Ectodermal cell (in vitro differentiated cells): ENCODE data around the gene CAV1.

Experiments
- H3K27ac ChIP-seq: 2 replicates; pipeline ENCODE4 v1.7.0; 2013; ENCODE audit warnings: mild to moderate bottlenecking, low read depth, low read length; ENCODE audit not compliant: insufficient read depth, poor library complexity, severe bottlenecking
- H3K27me3 ChIP-seq: 2 replicates; pipeline ENCODE4 v1.7.0; 2013; ENCODE audit warnings: mild to moderate bottlenecking, low read length; ENCODE audit not compliant: insufficient read depth, control insufficient read depth, poor library complexity, severe bottlenecking
- H3K36me3 ChIP-seq: one replicate; pipeline ENCODE4 v1.7.0; 2013; ENCODE audit warnings: low read length; ENCODE audit not compliant: control insufficient read depth, insufficient read depth
- H3K4me1 ChIP-seq: one replicate; pipeline ENCODE4 v1.7.0; 2013; ENCODE audit warnings: low read length; ENCODE audit not compliant: control insufficient read depth, insufficient read depth
- H3K4me3 ChIP-seq: 2 replicates; pipeline ENCODE4 v1.7.0; 2013; ENCODE audit warnings: low read depth, low read length, control low read depth; ENCODE audit not compliant: insufficient read depth
- H3K9me3 ChIP-seq: 2 replicates; pipeline ENCODE4 v1.7.0; 2013; ENCODE audit warnings: mild to moderate bottlenecking, low read length, moderate library complexity; ENCODE audit not compliant: control insufficient read depth
- WGBS, 2 experiments: methylation state at CpG; one replicate each; pipeline ENCODE4 v1.1.7; 2013; ENCODE audit warnings: missing lambda C conversion rate in 2 of 2; 5-methylcytosine and 5-hydroxymethylcytosine counted together

Gene CAV1

DNA sequence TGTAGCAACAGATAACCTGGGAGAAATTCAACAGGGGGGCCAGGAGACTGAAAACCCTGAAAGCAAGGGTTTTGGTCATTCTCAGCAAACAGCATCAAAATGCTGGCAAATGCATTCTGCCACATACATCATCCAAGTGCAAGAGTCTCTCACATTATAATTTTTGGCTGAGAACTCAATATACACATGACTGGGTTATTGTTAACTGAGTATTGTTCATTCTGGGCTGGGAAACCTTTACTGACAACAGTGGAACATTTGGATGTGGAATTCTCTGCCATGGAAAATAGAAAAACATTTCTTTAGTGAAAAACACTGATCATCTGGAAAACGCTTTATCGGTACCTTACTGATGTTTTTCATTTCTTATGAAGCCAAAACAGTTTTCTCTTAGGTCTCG lies 74.0 kb downstream of the CAV1 start:
- H3K4me1 ChIP-seq = no peaks in the 10 kb centered on the region
- H3K27ac ChIP-seq = no peak overlapping the region
- no peaks in the 10 kb centered on the region for H3K27me3 ChIP-seq
- H3K36me3 ChIP-seq = no peaks in the 10 kb centered on the region
- WGBS, 2 experiments = 98 to 100% methylated on average over 3 of the region's 3 CpGs
- H3K9me3 ChIP-seq = no peaks in the 10 kb centered on the region
- no peak overlapping the region for H3K4me3 ChIP-seq

DNA sequence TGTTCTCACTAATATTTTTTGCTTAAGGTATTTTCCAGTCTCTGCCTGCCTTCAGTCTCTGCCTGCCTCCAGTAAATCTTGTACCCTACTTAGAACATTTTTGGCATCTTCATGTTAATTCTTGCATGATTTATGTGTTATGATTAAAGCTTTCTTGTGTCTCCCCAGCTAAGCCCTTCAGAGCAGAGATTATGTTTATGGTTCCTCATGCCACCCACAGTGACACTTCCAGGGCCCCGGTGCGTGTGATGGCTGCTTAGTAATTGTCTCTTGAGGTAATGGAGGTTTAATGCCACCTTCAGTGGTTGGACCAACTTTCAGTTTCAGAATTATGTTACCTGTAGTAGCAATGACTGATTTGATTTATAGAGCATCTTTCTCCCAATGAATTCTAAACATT lies 76.6 kb downstream of the CAV1 start:
- Histone ChIP-seq H3K9me3 (no peaks in the 10 kb centered on the region), H3K36me3 (no peaks in the 10 kb centered on the region), H3K4me1 (no peaks in the 10 kb centered on the region), H3K27me3 (no peaks in the 10 kb centered on the region), H3K27ac (no peak overlapping the region), H3K4me3 (no peak overlapping the region)
- 88 to 97% methylated on average over 2 of the region's 2 CpGs for WGBS, 2 experiments

DNA sequence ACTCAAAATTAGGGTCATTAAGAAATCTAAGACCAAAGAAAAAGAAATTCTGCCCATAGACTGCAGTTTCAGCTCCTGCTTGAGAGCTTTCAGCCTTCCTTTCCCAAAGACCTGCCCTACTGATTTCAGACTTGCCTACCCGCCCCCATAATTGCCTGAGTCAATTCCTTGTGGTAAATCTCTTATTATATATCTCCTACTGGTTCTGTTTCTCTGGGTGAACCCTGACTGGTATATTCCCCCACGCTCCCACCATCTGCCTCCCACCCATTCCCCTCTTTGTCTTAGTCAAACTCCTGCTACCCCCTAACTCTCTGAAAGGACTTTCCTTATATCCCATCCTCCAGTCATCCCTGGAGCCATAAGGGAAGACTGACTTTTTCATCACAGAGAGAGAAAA lies 82.5 kb downstream of the CAV1 start:
- Histone ChIP-seq H3K4me1 (no peaks in the 10 kb centered on the region), H3K27me3 (no peaks in the 10 kb centered on the region), H3K36me3 (no peaks in the 10 kb centered on the region), H3K27ac (no peak overlapping the region), H3K9me3 (no peaks in the 10 kb centered on the region), H3K4me3 (no peak overlapping the region)
- 83 to 85% methylated on average over 2 of the region's 2 CpGs for WGBS, 2 experiments

DNA sequence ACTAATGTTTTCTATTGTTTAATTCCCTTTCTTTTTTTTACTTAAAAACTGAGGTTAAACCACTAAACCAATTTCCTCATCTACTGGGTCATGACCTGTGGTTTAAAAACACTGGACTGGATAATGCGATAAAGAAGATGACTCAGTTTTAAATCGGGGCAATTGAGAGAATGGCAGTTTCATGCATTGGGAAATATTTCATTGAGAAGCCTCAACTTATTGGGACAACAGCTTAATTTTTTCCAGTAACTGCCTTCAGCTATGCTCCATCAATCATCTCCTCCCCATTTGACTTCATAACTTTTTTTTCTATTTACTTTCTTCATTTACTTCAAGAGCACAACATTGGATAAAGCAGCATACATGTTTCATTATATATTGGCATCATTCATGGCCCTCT lies 85.4 kb downstream of the CAV1 start:
- H3K27ac ChIP-seq = no peak overlapping the region
- no peaks in the 10 kb centered on the region for H3K36me3 ChIP-seq
- H3K27me3 ChIP-seq = no peaks in the 10 kb centered on the region
- no peaks in the 10 kb centered on the region for H3K9me3 ChIP-seq
- no peaks in the 10 kb centered on the region for H3K4me1 ChIP-seq
- no peak overlapping the region for H3K4me3 ChIP-seq
- 81 to 100% methylated on average over 2 of the region's 2 CpGs for WGBS, 2 experiments

DNA sequence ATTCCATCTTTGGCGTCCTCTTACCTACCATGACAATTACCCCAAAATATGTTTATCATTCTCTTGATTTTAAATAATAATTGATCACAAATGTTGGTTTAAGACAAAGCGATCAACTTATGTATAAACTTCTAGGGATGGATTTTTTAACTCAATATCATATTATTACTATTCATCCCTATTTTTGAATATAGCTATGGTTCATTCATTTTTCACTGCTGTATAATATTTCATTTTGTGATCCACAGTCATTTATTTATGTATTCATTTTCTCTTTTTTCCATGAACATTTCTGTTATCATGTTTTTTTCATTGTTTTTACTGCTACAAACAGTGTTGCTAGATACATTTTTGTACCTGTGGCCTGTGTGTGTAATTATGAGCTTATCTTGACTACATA lies 85.9 kb downstream of the CAV1 start:
- no CpG with 5 or more reads among the region's 2 CpGs for WGBS, 2 experiments

More for the DNA sequence above, 85.9 kb downstream of the CAV1 start:
- Histone ChIP-seq H3K4me3 (no peak overlapping the region), H3K36me3 (no peaks in the 10 kb centered on the region), H3K9me3 (no peaks in the 10 kb centered on the region), H3K4me1 (peaks cover under 1% of the 10 kb centered on the region), H3K27ac (no peak overlapping the region), H3K27me3 (no peaks in the 10 kb centered on the region)
